ENCODE measurements around the gene CKB.

The CKB gene

DNA sequence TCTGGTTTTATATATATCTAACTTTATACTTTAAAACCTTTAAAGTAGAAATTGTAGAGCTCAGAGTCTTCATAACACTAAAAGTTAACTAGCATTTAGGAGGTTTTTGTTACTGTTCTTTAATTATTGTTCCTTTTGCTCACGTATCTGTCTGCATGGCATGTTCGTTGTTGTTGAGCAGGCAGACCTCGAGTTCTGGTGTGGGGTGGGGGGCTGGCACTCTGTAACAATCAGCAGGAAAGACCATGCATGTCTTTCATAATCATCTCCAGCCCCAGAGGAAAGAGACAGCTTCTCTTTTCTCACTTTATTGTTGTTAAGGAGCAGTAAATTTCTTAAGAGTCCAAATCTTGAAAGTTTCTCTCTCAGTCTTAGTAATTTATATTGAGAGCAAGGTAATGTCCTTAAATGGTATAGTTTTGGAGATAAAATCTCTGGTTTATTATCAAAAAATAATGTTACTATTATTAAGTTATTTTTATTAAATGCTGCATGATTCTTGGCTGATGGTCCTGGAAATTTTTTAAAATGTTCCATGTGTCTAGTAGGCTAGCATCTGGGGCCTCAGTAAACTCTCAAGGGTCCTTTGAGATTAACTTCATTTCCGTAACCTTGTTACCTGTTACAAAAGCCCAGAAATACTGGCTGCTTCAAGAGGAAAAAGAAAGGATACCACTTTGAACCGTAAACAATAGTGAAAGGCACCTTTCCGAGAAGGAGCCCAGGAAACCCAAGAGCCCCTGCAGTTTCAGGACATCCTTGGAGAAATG lies 30.3 kb downstream of the CKB start:
- Histone ChIP-seq H3K36me3 (ENCODE audit: control insufficient read depth, insufficient read depth, low read length) (peaks cover 3% of the 10 kb centered on the region; the same call in 1 of the 2 replicates), H3K27ac (ENCODE audit: low read length) (no peak overlapping the region), H3K4me3 (ENCODE audit: low read length) (no peak overlapping the region), H3K4me1 (ENCODE audit: control insufficient read depth, insufficient read depth, low read length) (no peaks in the 10 kb centered on the region), H3K27me3 (ENCODE audit: control insufficient read depth, insufficient read depth, low read length) (no peaks in the 10 kb centered on the region), H3K9me3 (ENCODE audit: control insufficient read depth, insufficient read depth, low read length) (no peaks in the 10 kb centered on the region)
- DNase-seq (ENCODE audit: low read depth, low spot score): no peak
- WGBS (ENCODE audit: insufficient coverage, insufficient read length): no CpG with 5 or more reads among the region's 6 CpGs

DNA sequence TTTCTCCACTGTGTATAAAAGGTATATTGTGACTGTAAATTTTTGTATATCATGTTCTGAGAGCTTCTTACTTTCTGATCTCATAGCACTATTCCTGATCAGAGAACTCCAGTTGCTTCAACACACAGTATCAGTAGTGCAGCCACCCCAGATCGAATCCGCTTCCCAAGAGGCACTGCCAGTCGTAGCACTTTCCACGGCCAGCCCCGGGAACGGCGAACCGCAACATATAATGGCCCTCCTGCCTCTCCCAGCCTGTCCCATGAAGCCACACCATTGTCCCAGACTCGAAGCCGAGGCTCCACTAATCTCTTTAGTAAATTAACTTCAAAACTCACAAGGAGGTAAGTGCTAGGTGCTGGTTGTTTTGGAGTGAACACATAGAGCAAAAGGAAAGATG lies 30.9 kb downstream of the CKB start:
- H3K27me3 ChIP-seq (ENCODE audit: control insufficient read depth, insufficient read depth, low read length): no peaks in the 10 kb centered on the region
- no peaks in the 10 kb centered on the region for H3K9me3 ChIP-seq (ENCODE audit: control insufficient read depth, insufficient read depth, low read length)
- H3K4me3 ChIP-seq (ENCODE audit: low read length): no peak overlapping the region
- no CpG with 5 or more reads among the region's 10 CpGs for WGBS (ENCODE audit: insufficient coverage, insufficient read length)
- H3K36me3 ChIP-seq (ENCODE audit: control insufficient read depth, insufficient read depth, low read length): peaks cover 3% of the 10 kb centered on the region; the same call in 1 of the 2 replicates
- DNase-seq (ENCODE audit: low read depth, low spot score): no peak
- H3K27ac ChIP-seq (ENCODE audit: low read length): no peak overlapping the region
- H3K4me1 ChIP-seq (ENCODE audit: control insufficient read depth, insufficient read depth, low read length): no peaks in the 10 kb centered on the region

DNA sequence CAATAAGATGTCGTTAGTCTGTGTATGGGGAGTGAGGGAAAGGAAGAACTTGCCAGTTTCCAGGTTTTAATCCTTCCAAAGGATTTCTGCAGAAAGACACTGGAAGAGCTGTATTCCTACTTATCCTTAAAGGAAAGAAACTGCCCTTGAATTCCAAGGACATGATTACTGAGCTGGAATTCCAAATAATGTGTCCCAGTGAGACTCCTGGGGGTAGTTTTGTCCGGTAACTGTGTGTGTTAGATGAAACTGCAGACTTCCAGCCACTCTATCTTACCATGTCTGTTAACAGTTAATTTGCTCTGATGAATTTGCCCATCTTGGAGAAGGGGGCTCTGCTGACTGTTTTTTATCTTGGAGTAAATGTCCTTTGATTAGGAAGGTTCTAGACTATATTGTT lies 33.0 kb downstream of the CKB start:
- Histone ChIP-seq H3K36me3 (ENCODE audit: control insufficient read depth, insufficient read depth, low read length) (peaks cover 3% of the 10 kb centered on the region; the same call in 1 of the 2 replicates), H3K27me3 (ENCODE audit: control insufficient read depth, insufficient read depth, low read length) (no peaks in the 10 kb centered on the region), H3K9me3 (ENCODE audit: control insufficient read depth, insufficient read depth, low read length) (no peaks in the 10 kb centered on the region), H3K4me1 (ENCODE audit: control insufficient read depth, insufficient read depth, low read length) (no peaks in the 10 kb centered on the region), H3K4me3 (ENCODE audit: low read length) (no peak overlapping the region), H3K27ac (ENCODE audit: low read length) (no peak overlapping the region)
- DNase-seq (ENCODE audit: low read depth, low spot score): no peak
- no CpG with 5 or more reads among the region's 2 CpGs for WGBS (ENCODE audit: insufficient coverage, insufficient read length)

DNA sequence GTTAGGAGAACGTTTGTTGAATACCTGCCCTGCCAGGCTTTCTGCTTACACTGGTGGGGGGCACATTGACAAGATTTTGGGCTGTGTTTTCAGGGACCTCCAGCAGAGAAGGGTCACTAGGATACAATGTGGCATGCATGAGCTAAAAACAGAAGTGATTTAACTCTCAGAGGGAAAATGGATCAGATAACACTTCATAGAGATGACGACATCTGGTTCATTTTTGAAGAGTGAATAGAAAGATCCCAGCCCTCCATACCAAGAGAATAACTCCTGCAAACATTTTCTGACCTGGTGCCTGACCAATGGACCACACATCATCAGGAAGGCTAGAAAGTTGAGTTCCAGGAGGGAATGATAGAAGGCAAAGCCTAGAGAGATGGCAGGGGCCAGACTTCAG lies 33.7 kb downstream of the CKB start:
- no peaks in the 10 kb centered on the region for H3K4me1 ChIP-seq (ENCODE audit: control insufficient read depth, insufficient read depth, low read length)
- H3K27me3 ChIP-seq (ENCODE audit: control insufficient read depth, insufficient read depth, low read length): no peaks in the 10 kb centered on the region
- DNase-seq (ENCODE audit: low read depth, low spot score): no peak
- no peak overlapping the region for H3K27ac ChIP-seq (ENCODE audit: low read length)
- no peaks in the 10 kb centered on the region for H3K9me3 ChIP-seq (ENCODE audit: control insufficient read depth, insufficient read depth, low read length)
- peaks cover 3% of the 10 kb centered on the region; the same call in 1 of the 2 replicates for H3K36me3 ChIP-seq (ENCODE audit: control insufficient read depth, insufficient read depth, low read length)
- H3K4me3 ChIP-seq (ENCODE audit: low read length): no peak overlapping the region
- no CpG with 5 or more reads among the region's 2 CpGs for WGBS (ENCODE audit: insufficient coverage, insufficient read length)

DNA sequence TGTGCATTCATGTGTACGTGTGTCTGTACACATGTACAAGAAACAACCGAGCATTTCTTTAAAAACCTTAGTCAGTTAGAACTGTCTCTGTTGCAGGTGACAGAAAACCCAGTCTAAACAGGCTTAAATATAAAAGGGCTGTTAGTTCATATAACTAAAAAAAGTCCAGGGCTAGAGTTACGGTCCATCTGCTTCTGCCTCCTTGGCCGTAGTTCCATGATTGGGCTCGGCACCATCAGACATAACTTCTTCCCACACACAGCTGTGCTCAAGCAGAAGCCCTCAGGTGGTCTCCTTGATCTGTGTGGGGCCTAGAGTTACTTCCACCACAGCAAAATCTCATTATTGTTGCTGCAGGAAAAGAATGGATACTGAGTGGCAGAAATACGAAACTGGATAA lies 34.6 kb downstream of the CKB start:
- H3K36me3 ChIP-seq (ENCODE audit: control insufficient read depth, insufficient read depth, low read length): peaks cover 3% of the 10 kb centered on the region; the same call in 1 of the 2 replicates
- no peaks in the 10 kb centered on the region for H3K9me3 ChIP-seq (ENCODE audit: control insufficient read depth, insufficient read depth, low read length)
- no peak for DNase-seq (ENCODE audit: low read depth, low spot score)
- no peak overlapping the region for H3K4me3 ChIP-seq (ENCODE audit: low read length)
- H3K27ac ChIP-seq (ENCODE audit: low read length): no peak overlapping the region
- no peaks in the 10 kb centered on the region for H3K4me1 ChIP-seq (ENCODE audit: control insufficient read depth, insufficient read depth, low read length)
- no peaks in the 10 kb centered on the region for H3K27me3 ChIP-seq (ENCODE audit: control insufficient read depth, insufficient read depth, low read length)
- WGBS (ENCODE audit: insufficient coverage, insufficient read length): no CpG with 5 or more reads among the region's 6 CpGs

DNA sequence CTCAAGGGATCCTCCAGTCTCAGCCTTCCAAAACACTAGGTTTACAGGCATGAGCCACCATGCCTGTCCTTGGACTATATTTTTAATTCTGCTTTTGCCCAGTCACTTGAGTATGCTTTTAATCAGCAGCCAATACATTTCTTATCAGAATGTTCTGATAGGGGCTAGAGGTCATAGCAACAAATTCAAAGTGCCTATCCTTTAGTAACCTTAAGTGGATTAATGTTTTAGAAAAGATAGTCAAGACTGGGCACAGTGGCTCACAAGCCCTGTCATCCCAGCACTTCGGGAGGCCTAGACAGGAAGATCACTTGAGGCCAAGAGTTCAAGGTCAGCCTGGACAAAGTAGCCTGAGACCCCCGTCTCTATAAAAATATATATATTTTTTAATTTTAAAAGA lies 37.1 kb downstream of the CKB start:
- H3K4me3 ChIP-seq (ENCODE audit: low read length): no peak overlapping the region
- WGBS (ENCODE audit: insufficient coverage, insufficient read length): no CpG with 5 or more reads among the region's 2 CpGs
- no peak overlapping the region for H3K27ac ChIP-seq (ENCODE audit: low read length)
- no peak for DNase-seq (ENCODE audit: low read depth, low spot score)
- H3K27me3 ChIP-seq (ENCODE audit: control insufficient read depth, insufficient read depth, low read length): no peaks in the 10 kb centered on the region
- H3K4me1 ChIP-seq (ENCODE audit: control insufficient read depth, insufficient read depth, low read length): no peaks in the 10 kb centered on the region
- no peaks in the 10 kb centered on the region for H3K9me3 ChIP-seq (ENCODE audit: control insufficient read depth, insufficient read depth, low read length)
- peaks cover 6% of the 10 kb centered on the region; the same call in 1 of the 2 replicates for H3K36me3 ChIP-seq (ENCODE audit: control insufficient read depth, insufficient read depth, low read length)

DNA sequence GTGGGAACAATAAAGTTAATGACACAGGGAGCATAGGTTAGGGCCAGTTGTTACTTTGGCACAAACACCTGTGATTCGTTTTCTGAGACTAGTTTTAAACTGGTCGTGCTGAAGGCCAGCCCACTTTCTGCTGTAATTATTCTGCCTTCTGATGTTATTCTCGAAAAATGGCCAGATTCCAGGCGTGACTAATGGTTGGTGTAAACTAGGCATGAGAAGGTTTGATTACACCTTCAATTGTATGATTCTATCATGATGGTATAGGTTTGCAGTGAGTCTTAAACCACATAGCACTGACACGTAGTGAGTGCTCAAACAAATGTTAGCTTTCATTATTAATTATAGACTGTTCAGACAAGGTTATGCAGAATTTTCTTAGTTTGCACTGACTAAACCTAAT lies 39.0 kb downstream of the CKB start:
- Histone ChIP-seq H3K36me3 (ENCODE audit: control insufficient read depth, insufficient read depth, low read length) (peaks cover 6% of the 10 kb centered on the region; the same call in 1 of the 2 replicates), H3K4me3 (ENCODE audit: low read length) (no peak overlapping the region), H3K27ac (ENCODE audit: low read length) (no peak overlapping the region), H3K27me3 (ENCODE audit: control insufficient read depth, insufficient read depth, low read length) (no peaks in the 10 kb centered on the region), H3K4me1 (ENCODE audit: control insufficient read depth, insufficient read depth, low read length) (no peaks in the 10 kb centered on the region), H3K9me3 (ENCODE audit: control insufficient read depth, insufficient read depth, low read length) (no peaks in the 10 kb centered on the region)
- no peak for DNase-seq (ENCODE audit: low read depth, low spot score)
- WGBS (ENCODE audit: insufficient coverage, insufficient read length): no CpG with 5 or more reads among the region's 5 CpGs

DNA sequence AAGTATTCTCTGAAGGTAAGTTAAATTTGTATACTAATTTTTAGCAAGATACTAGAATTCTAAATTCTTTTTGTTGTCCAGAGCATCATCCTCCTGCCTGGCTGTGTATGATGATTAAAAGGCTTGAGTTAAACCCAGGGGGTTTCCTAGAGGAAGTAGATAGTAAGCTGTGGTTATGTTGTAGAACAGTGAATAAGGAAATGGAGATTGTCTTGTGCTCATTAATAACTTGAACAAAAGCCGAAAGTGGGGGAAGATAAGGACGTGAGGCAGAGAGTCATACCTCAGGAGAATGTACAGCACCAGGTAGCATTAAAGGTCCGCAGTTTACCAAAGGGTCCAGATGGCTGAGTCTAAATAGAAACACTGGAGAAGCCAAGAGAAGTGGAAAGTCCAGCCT lies 42.0 kb downstream of the CKB start:
- no CpG with 5 or more reads among the region's 3 CpGs for WGBS (ENCODE audit: insufficient coverage, insufficient read length)
- Histone ChIP-seq H3K27me3 (ENCODE audit: control insufficient read depth, insufficient read depth, low read length) (no peaks in the 10 kb centered on the region), H3K4me3 (ENCODE audit: low read length) (no peak overlapping the region), H3K27ac (ENCODE audit: low read length) (no peak overlapping the region), H3K36me3 (ENCODE audit: control insufficient read depth, insufficient read depth, low read length) (peaks cover 6% of the 10 kb centered on the region; the same call in 1 of the 2 replicates), H3K4me1 (ENCODE audit: control insufficient read depth, insufficient read depth, low read length) (no peaks in the 10 kb centered on the region), H3K9me3 (ENCODE audit: control insufficient read depth, insufficient read depth, low read length) (no peaks in the 10 kb centered on the region)
- DNase-seq (ENCODE audit: low read depth, low spot score): no peak

DNA sequence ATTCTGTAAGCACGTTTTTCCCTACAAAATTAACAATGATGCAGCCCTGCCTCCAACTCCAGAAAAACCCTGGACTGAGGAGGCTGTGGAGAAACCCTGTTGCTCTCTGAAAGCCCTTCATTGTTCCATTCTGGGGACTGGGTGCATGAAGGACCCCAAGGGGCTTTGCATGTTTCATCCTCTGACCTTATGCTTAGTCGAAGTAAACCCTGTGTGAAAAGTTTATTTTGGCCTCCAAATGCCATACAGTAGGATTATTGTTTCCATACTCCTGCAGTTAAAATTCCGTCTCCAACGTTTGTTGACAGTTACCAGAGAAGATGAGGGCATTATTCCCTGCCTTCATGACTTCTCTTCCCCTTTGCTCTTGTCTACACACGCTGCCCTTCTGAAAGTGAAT lies 46.0 kb downstream of the CKB start:
- H3K4me1 ChIP-seq (ENCODE audit: control insufficient read depth, insufficient read depth, low read length): no peaks in the 10 kb centered on the region
- no peak overlapping the region for H3K4me3 ChIP-seq (ENCODE audit: low read length)
- H3K27me3 ChIP-seq (ENCODE audit: control insufficient read depth, insufficient read depth, low read length): no peaks in the 10 kb centered on the region
- no peak overlapping the region for H3K27ac ChIP-seq (ENCODE audit: low read length)
- H3K9me3 ChIP-seq (ENCODE audit: control insufficient read depth, insufficient read depth, low read length): no peaks in the 10 kb centered on the region
- no peak for DNase-seq (ENCODE audit: low read depth, low spot score)
- H3K36me3 ChIP-seq (ENCODE audit: control insufficient read depth, insufficient read depth, low read length): peaks cover 9% of the 10 kb centered on the region; the same call in 1 of the 2 replicates
- no CpG with 5 or more reads among the region's 5 CpGs for WGBS (ENCODE audit: insufficient coverage, insufficient read length)

DNA sequence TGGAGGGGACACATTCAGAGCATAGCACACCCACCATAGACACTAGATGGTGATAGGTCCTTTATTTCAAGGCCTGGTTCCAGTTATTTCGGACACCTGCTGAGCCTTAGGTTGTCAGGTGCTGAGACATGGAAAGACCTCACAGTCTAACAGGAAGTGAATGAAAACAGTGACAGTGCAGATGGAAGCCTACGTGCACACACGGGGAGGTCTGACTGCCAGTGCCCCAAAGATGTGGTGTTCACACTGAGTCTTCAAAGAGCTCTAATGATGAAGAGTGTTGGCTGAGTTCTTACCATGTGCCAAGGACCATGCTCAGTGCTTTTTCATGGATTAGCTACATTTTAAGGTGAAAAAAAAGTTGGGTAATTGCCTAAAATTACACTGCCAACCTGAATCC lies 46.6 kb downstream of the CKB start:
- H3K27ac ChIP-seq (ENCODE audit: low read length): no peak overlapping the region
- H3K36me3 ChIP-seq (ENCODE audit: control insufficient read depth, insufficient read depth, low read length): peaks cover 7% of the 10 kb centered on the region; the same call in 1 of the 2 replicates
- no peak for DNase-seq (ENCODE audit: low read depth, low spot score)
- WGBS (ENCODE audit: insufficient coverage, insufficient read length): no CpG with 5 or more reads among the region's 3 CpGs
- no peaks in the 10 kb centered on the region for H3K9me3 ChIP-seq (ENCODE audit: control insufficient read depth, insufficient read depth, low read length)
- no peaks in the 10 kb centered on the region for H3K27me3 ChIP-seq (ENCODE audit: control insufficient read depth, insufficient read depth, low read length)
- no peaks in the 10 kb centered on the region for H3K4me1 ChIP-seq (ENCODE audit: control insufficient read depth, insufficient read depth, low read length)
- H3K4me3 ChIP-seq (ENCODE audit: low read length): no peak overlapping the region

DNA sequence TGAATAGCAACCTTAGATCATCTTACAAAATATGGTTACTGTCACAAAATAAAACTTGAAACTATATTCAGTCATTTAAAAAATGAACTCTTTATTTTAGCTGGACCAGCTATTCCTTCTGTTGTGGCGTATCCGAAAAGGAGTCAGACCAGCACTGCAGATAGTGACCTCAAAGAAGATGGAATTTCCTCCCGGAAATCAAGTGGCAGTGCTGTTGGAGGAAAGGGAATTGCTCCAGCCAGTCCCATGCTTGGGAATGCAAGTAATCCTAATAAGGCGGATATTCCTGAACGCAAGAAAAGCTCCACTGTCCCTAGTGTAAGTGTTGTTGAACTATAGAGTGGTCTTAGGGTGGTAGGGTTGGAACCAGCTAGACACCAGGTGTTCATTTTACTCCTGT lies 47.7 kb downstream of the CKB start:
- H3K9me3 ChIP-seq (ENCODE audit: control insufficient read depth, insufficient read depth, low read length): no peaks in the 10 kb centered on the region
- no peaks in the 10 kb centered on the region for H3K4me1 ChIP-seq (ENCODE audit: control insufficient read depth, insufficient read depth, low read length)
- peaks cover 4% of the 10 kb centered on the region; the same call in 1 of the 2 replicates for H3K36me3 ChIP-seq (ENCODE audit: control insufficient read depth, insufficient read depth, low read length)
- no CpG with 5 or more reads among the region's 5 CpGs for WGBS (ENCODE audit: insufficient coverage, insufficient read length)
- no peak overlapping the region for H3K27ac ChIP-seq (ENCODE audit: low read length)
- no peaks in the 10 kb centered on the region for H3K27me3 ChIP-seq (ENCODE audit: control insufficient read depth, insufficient read depth, low read length)
- no peak overlapping the region for H3K4me3 ChIP-seq (ENCODE audit: low read length)
- no peak for DNase-seq (ENCODE audit: low read depth, low spot score)

Data from iPS DF 6.9 (cell line).